ENCODE results near the gene DAP3.

DAP3 gene

DNA sequence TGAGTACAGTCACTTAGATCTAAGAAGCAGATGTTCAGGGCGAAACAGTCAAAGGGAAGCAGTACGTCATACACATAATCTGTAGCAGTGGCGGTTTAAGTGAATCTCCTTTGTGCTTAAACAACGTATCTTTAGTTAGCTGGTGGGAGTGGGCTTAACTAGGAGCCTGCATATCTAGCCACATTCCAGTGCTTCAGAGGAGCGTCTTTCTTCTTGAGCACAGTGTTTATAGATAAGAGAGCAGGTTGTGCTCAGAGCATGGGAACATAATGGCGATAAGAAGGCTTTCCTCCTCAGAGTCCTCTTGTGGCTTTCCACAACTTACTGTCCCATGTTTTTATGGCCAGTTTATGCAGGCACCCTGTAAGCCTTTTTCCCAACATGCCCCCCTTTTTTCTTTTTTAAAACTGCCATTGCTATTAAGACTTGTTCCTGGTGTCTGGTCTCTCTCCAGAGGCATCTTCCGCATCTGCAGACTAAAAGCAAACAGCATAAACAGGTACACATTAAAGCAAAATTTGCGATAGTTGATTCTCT is 3.2 kb downstream of the DAP3 start:
- Histone ChIP-seq H3K27me3 (ENCODE audit: insufficient read depth, low read length, poor library complexity) (no peaks in the 10 kb centered on the region), H3K36me3 (ENCODE audit: insufficient read depth, low read length) (peaks cover 45% of the 10 kb centered on the region), H2AFZ (ENCODE audit: low read depth, low read length) (no peak overlapping the region), H3K9ac (ENCODE audit: low read depth, low read length) (no peak overlapping the region), H4K20me1 (ENCODE audit: insufficient read depth, low read length) (peaks cover 33% of the 10 kb centered on the region; the same call in 1 of the 2 replicates), H3K27ac (ENCODE audit: low read length) (no peak overlapping the region), H3K4me1 (ENCODE audit: insufficient read depth, low read length) (peaks cover 30% of the 10 kb centered on the region), H3K9me3 (ENCODE audit: insufficient read depth, low read length, severe bottlenecking) (no peaks in the 10 kb centered on the region), H3K4me2 (ENCODE audit: insufficient read depth, low read length) (peak overlapping the region; percentile 78; the same call in 1 of the 2 replicates), H3K4me3 (ENCODE audit: low read depth in 1 of 2, low read length in 2 of 2) (no peak overlapping the region), H3K79me2 (ENCODE audit: insufficient read depth, low read length) (peaks cover 96% of the 10 kb centered on the region)
- ATAC-seq (ENCODE audit: insufficient read depth, low read depth) = no peak
- DNase-seq = no peak
- TF ChIP-seq, protein P1, sequence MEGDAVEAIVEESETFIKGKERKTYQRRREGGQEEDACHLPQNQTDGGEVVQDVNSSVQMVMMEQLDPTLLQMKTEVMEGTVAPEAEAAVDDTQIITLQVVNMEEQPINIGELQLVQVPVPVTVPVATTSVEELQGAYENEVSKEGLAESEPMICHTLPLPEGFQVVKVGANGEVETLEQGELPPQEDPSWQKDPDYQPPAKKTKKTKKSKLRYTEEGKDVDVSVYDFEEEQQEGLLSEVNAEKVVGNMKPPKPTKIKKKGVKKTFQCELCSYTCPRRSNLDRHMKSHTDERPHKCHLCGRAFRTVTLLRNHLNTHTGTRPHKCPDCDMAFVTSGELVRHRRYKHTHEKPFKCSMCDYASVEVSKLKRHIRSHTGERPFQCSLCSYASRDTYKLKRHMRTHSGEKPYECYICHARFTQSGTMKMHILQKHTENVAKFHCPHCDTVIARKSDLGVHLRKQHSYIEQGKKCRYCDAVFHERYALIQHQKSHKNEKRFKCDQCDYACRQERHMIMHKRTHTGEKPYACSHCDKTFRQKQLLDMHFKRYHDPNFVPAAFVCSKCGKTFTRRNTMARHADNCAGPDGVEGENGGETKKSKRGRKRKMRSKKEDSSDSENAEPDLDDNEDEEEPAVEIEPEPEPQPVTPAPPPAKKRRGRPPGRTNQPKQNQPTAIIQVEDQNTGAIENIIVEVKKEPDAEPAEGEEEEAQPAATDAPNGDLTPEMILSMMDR (IDR thresholded peaks at IDR 0.05; ENCODE audit: borderline replicate concordance, extremely low read depth, low read length, poor library complexity, severe bottlenecking) = no peak
- TF ChIP-seq EZH2 (IDR thresholded peaks at IDR 0.05; ENCODE audit: borderline replicate concordance, low read depth, low read length, severe bottlenecking) = no peak

- Histone ChIP-seq H3K9ac (ENCODE audit: low read depth, low read length) (no peak overlapping the region), H2AFZ (ENCODE audit: low read depth, low read length) (no peak overlapping the region), H3K4me1 (ENCODE audit: insufficient read depth, low read length) (peaks cover 29% of the 10 kb centered on the region), H3K4me3 (ENCODE audit: low read depth in 1 of 2, low read length in 2 of 2) (no peak overlapping the region), H3K27me3 (ENCODE audit: insufficient read depth, low read length, poor library complexity) (no peaks in the 10 kb centered on the region), H3K36me3 (ENCODE audit: insufficient read depth, low read length) (peaks cover 45% of the 10 kb centered on the region), H3K9me3 (ENCODE audit: insufficient read depth, low read length, severe bottlenecking) (no peaks in the 10 kb centered on the region), H3K4me2 (ENCODE audit: insufficient read depth, low read length) (no peak overlapping the region; the same call in 1 of the 2 replicates), H3K79me2 (ENCODE audit: insufficient read depth, low read length) (peaks cover 99% of the 10 kb centered on the region), H4K20me1 (ENCODE audit: insufficient read depth, low read length) (peaks cover 41% of the 10 kb centered on the region; the same call in 1 of the 2 replicates), H3K27ac (ENCODE audit: low read length) (no peak overlapping the region)
- no peak for DNase-seq
- no peak for ATAC-seq (ENCODE audit: insufficient read depth, low read depth)
- TF ChIP-seq EZH2 (IDR thresholded peaks at IDR 0.05; ENCODE audit: borderline replicate concordance, low read depth, low read length, severe bottlenecking) = no peak
- TF ChIP-seq, protein P1 (IDR thresholded peaks at IDR 0.05; ENCODE audit: borderline replicate concordance, extremely low read depth, low read length, poor library complexity, severe bottlenecking) = no peak
Measured at GRCh38 chr1:155694167-155694566, 5.3 kb downstream of the DAP3 start.

DNA sequence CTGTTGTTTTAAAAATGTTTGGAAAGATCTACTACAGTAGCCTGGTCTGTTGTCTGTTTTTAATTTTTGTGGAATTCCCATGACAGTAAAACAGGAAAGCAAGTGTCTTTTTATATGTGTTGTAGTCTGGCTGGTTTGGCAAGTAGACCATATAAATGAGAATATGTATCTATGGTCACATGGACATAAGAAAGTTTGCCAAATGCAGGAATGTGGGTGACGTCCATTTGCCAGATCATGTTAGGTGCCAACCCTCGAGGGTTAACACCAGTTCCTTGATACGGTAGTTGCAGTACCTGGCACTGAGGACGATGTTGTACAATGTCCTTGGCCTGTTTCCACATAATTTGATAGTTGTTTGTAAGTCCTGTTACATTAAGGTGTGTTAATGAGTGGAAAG is 6.2 kb downstream of the DAP3 start:
- Histone ChIP-seq H3K9ac (ENCODE audit: low read depth, low read length) (no peak overlapping the region), H3K4me3 (ENCODE audit: low read depth in 1 of 2, low read length in 2 of 2) (no peak overlapping the region), H3K79me2 (ENCODE audit: insufficient read depth, low read length) (peaks cover 99% of the 10 kb centered on the region), H3K4me1 (ENCODE audit: insufficient read depth, low read length) (peaks cover 24% of the 10 kb centered on the region), H3K27me3 (ENCODE audit: insufficient read depth, low read length, poor library complexity) (no peaks in the 10 kb centered on the region), H2AFZ (ENCODE audit: low read depth, low read length) (no peak overlapping the region), H3K36me3 (ENCODE audit: insufficient read depth, low read length) (peaks cover 45% of the 10 kb centered on the region), H3K4me2 (ENCODE audit: insufficient read depth, low read length) (peak overlapping the region; percentile 6; the same call in 1 of the 2 replicates), H3K27ac (ENCODE audit: low read length) (no peak overlapping the region), H4K20me1 (ENCODE audit: insufficient read depth, low read length) (peaks cover 41% of the 10 kb centered on the region; the same call in 1 of the 2 replicates), H3K9me3 (ENCODE audit: insufficient read depth, low read length, severe bottlenecking) (no peaks in the 10 kb centered on the region)
- TF ChIP-seq, protein P1 (IDR thresholded peaks at IDR 0.05; ENCODE audit: borderline replicate concordance, extremely low read depth, low read length, poor library complexity, severe bottlenecking) = no peak
- TF ChIP-seq EZH2 (IDR thresholded peaks at IDR 0.05; ENCODE audit: borderline replicate concordance, low read depth, low read length, severe bottlenecking) = no peak
- no peak for ATAC-seq (ENCODE audit: insufficient read depth, low read depth)
- no peak for DNase-seq

Measured in DND-41 (cell line).